Measurements from ENCODE around the gene SLC12A8. TPM values are rescaled to one million over a fixed set of nuclear protein-coding genes. Genes with fewer than 3 reads are reported as not detected.
A peak's percentile ranks its signal among the peaks of the same experiment; 100 is the strongest.

The SLC12A8 gene, protein sequence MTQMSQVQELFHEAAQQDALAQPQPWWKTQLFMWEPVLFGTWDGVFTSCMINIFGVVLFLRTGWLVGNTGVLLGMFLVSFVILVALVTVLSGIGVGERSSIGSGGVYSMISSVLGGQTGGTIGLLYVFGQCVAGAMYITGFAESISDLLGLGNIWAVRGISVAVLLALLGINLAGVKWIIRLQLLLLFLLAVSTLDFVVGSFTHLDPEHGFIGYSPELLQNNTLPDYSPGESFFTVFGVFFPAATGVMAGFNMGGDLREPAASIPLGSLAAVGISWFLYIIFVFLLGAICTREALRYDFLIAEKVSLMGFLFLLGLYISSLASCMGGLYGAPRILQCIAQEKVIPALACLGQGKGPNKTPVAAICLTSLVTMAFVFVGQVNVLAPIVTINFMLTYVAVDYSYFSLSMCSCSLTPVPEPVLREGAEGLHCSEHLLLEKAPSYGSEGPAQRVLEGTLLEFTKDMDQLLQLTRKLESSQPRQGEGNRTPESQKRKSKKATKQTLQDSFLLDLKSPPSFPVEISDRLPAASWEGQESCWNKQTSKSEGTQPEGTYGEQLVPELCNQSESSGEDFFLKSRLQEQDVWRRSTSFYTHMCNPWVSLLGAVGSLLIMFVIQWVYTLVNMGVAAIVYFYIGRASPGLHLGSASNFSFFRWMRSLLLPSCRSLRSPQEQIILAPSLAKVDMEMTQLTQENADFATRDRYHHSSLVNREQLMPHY
- polyA plus RNA-seq (ENCODE audit: insufficient read depth in 1 of 5, insufficient read length in 5 of 5, low replicate concordance in 1 of 5): 1 to 10 TPM; 1.3 to 1.7 (median 1.5) TPM
- long read RNA-seq, donor 1: 0 reads
- long read RNA-seq, donor 2: 0 reads
- long read RNA-seq, donor 3, partial matches to known transcripts: 0 of 1 reads
- long read RNA-seq, donor 3, other reads (novel, unspliced or antisense): 0 of 1 reads
- long read RNA-seq, donor 4, partial matches to known transcripts: 0 of 1 reads
- long read RNA-seq, donor 4, other reads (novel, unspliced or antisense): 0 of 1 reads
- long read RNA-seq, donor 5: 0 reads
- long read RNA-seq, donor 6, partial matches to known transcripts: 0 of 1 reads
- long read RNA-seq, donor 6, other reads (novel, unspliced or antisense): 0 of 1 reads
- long read RNA-seq, donor 7, partial matches to known transcripts: 0 of 1 reads
- long read RNA-seq, donor 7, other reads (novel, unspliced or antisense): 0 of 1 reads
- long read RNA-seq, donor 8: 0 reads

DNA sequence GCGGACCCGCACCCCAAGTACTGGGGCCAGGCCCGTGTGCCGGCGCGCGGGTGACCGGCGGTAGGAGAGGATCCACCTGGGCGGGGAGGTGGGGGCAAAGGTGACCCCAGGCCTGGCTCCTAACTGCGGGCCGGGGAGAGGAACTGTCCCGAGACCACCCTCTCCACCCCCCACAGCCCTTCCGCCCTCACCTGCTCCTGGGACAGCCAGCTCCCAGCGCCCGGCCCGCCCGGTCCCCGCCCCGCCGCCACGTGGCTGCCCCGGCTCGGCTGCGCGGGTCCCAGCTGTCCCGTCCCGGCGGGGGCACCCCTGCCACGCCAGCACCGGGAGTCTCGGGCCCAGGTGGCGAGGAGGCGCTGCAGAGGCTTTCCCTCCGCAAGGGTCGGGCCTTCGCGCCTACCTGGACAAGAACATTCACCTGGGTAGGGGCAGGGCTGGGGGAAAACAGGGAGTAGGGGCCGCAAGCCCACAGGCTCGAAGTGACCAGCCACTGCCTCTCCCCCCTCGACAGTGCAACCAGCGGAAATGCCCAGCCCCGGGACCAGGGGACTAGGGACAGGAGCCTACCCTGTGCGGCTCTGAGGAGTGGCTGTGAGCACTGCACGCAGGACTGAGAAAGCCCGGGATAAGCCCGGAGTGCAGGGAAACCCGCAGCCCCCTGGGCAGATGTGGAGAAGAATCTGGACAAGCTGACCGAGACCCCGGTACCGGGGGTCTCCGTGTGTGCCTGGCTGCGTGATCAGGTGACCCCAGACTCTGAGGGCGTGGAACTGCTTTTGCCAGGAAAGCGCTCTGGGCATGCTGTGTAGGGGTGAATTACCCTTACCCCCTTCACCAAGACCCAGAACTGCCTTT lies at the start of gene SLC12A8:
Gene SLC12A8, minus strand, starts transcription at position 240 of the 855 bp plus-strand sequence. CDS start 1,399 bp downstream, outside the sequence.
- DNase-seq: no peak

DNA sequence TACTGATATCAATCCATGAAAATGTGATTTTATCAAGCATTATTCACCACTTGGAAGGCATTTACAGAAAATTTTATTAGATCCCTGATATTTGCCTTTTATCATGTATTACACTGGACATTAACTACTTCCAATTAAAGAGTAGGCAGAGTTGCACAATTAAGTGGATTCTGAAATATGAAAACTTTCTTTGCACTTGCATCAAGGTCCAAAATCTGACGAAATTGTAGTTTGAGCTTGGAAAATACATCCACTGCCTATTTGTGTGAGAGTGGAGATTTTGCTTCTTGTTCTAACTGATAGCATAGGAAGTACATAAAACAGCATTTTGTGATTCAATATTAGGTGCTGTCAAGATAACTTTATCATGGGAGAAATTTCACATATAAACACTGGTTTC lies 49.6 kb upstream of the SLC12A8 start:
- peak; percentile 4 to 28 for DNase-seq

- DNase-seq: no peak
These were observed 48.5 kb upstream of the SLC12A8 start for GRCh38 chr3:125261031-125261430.

DNA sequence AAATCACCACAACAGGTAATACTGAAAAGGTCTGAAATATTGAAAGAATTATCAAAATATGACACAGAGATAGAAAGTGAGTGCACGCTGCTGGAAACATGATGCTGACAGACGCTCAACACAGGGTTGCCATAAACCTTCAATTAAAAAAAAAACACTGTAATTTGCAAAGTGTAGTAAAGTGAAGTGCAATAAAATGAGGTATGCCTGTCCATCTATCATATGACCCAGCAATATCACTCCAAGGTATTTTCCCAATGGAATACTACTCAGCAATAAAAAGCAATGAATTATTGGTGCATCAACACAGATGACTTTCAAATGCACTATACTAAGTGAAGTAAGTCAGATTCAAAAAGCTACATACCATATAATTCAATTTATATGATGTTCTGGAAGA lies 47.6 kb upstream of the SLC12A8 start:
- no peak for DNase-seq

DNA sequence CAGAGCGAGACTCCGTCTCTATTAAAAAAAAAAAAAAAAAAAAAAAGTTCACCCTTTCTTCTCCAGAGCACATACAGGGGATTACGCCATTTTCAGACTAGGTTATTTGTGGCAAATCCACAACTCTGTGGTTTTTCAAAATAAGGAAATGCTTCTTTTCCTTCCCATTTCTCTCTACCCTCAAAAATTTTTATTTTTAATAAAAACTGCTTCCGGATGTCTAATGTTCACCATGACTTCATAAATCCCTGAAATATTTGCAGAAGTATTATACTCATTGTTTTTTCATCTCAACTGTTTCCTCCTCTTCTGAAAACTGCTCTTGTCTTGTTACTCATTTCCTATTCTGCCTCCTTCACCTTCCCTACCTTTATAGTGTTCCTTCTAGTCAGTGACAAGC lies 45.0 kb upstream of the SLC12A8 start:
- no peak for DNase-seq

GRCh38 chr3:125256675-125257074 lies 44.1 kb upstream of the SLC12A8 start:
- no peak for DNase-seq

GRCh38 chr3:125250973-125251372 lies 38.4 kb upstream of the SLC12A8 start:
- DNase-seq: no peak

GRCh38 chr3:125246237-125246636 lies 33.7 kb upstream of the SLC12A8 start:
- DNase-seq: no peak

- no peak for DNase-seq
These were observed 33.0 kb upstream of the SLC12A8 start for GRCh38 chr3:125245521-125245920.

DNA sequence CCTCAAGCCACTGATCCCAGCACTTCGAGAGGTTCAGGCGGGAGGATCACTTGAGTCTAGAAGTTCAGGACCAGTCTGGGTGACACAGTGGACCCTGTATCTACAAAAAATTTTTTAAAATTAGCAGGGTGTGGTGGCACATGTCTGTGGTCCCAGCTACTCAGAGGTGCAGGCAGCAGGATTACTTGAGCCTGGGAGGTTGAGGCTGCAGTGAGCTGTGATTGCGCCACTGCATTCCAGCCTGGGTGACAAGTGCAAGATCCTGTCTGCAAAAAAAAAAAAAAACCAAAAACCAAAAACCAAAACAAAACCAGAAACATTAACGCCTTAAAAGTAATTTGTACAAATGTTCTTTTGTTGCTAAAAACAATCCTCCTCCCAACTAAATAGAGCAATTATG lies 27.9 kb upstream of the SLC12A8 start:
- no peak for DNase-seq

GRCh38 chr3:125239266-125239665 lies 26.7 kb upstream of the SLC12A8 start:
- no peak for DNase-seq

DNA sequence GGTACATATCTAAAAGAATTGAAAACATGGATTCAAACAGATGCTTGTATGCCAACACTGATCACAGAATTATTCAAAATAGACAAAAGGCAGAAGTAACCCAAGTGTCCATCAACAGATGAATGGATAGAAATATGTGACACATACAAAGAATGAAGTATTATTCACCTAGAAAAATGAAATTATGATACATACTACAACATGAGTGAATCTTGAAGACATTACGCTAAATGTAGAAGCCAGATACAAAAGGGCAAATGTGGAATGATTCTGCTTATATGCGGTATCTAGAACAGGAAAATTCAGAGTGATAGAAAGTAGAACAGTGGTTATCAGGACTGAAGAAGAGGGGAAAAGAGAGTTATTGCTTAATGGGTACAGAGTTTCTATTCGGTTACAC lies 26.2 kb upstream of the SLC12A8 start:
- DNase-seq: no peak

DNA sequence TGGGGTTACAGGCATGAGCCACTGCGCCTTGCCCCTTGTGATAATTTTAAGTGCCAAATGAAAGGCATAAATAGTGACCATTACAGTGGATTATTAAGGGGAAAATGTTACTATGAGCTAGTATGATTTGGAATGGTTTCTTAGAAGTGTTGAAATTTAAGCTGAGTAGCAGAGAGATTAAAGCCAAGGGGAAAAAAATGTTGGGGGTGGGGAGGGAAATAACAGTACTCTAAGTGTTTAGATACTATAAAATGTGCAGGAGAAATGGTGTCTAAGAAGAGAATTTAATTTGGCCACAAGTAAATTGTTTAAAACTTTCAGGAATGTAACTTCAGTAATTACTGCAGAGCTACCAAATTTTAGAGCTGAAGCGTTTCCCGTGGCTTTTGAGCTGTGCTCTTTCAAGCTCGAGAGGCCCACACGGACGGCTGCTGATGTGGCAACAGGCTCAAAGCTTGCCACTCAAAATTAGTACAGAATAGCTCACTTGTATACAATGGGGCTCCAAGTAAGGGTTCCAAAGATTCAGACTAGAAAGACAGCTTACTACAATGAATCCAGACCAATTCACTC lies 23.9 kb upstream of the SLC12A8 start:
- peak; percentile 28 to 35 for DNase-seq

GRCh38 chr3:125234831-125235230 lies 22.3 kb upstream of the SLC12A8 start:
- DNase-seq: no peak

- no peak for DNase-seq
These were observed 19.9 kb upstream of the SLC12A8 start for GRCh38 chr3:125232401-125232800.

- no peak for DNase-seq
These were observed 19.3 kb upstream of the SLC12A8 start for GRCh38 chr3:125231895-125232294.

- no peak for DNase-seq
These were observed 17.2 kb upstream of the SLC12A8 start for GRCh38 chr3:125229707-125230106.

DNA sequence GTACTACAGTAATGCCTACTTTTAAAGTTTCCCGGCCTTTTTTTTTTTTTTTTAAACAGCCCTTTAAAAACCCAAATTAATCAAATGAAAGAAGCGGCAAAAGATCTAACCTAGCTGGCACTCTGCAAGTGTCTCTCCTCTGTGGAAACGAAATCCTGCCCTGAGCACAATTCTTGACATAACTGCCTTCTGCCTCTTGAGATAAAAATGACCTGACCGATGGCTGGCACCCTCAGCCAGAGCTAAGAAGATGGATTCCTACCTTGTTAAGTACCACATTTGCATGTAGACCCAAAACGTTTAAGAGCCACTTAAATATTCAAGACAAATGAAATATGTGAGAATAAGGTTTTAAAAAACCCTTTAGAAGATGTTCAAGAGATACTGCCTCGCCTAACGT lies 16.6 kb upstream of the SLC12A8 start:
- DNase-seq: no peak

- no peak for DNase-seq
These were observed 9.3 kb upstream of the SLC12A8 start for GRCh38 chr3:125221831-125222230.

DNA sequence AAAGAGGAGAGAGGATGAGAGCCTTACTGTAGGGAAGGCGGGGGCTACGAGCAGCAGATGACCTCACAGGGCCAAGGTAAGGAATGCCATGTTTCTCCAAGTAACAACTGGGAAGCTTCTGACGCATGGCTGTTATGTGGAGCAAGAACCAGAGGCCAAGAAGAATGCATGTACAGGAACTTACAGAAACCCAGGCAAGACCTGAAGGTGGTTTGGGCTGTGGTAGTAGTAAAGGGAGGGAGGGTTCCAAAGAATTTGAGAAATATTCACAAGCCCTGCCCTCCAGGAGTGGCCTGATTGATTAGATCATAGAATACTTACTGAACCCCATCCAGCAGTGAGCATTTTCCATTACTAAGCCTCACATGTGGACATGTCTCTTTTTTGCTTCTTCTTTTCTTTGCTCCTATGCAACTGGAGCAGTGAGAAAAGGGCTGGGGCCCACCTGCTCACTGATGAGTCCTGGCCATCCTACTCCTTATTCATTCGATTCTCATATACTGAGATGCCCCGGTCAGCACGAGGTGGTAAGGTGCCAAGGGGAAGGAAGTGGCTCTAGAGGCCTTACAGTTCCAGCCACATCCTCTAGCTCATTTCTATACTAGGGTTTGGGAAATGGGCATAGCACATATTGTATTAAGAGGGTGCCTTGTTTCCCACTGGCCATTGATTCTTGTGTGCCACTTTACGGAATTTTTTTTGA lies 8.3 kb upstream of the SLC12A8 start:
- DNase-seq: no peak

Measured in right lung (tissue), 10 donors.